GM21381 (cell line): Measurements from ENCODE around the gene TSSK6.

ENCODE experiments used
- ATAC-seq: cut with Tn5 transposase; IDR thresholded peaks from one replicate; pipeline ENCODE4 v1.9.1; 2021; ENCODE audit warnings: mild to moderate bottlenecking, moderate library complexity; ENCODE audit not compliant: unreplicated experiment

Gene TSSK6

DNA sequence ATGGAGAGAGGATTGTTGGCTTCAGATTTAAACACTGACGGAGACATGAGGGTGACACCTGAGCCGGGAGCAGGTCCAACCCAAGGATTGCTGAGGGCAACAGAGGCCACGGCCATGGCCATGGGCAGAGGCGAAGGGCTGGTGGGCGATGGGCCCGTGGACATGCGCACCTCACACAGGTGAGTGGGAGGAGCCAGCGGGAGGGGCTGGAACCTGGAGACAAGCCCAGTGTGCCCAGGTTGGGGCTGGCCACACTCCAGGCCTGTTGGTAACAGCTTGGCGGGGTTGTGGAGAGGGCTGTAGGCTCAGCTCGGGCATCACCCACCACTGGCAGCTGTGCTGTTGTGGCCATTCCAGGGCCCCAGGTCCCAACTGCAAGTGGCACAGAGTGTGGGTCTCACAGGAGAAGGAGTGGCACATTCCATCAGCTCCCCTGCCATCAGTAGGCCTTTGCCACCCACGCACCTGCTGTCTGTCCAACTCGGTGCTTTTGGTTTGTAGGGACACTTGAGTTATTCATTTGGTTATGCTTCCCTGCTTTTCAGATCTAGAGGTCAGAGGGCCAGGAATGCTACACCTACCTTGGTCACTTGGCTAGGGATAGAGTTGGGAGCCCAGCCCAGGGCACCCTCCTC, 49.8 kb downstream of the TSSK6 start:
- no peak for ATAC-seq

DNA sequence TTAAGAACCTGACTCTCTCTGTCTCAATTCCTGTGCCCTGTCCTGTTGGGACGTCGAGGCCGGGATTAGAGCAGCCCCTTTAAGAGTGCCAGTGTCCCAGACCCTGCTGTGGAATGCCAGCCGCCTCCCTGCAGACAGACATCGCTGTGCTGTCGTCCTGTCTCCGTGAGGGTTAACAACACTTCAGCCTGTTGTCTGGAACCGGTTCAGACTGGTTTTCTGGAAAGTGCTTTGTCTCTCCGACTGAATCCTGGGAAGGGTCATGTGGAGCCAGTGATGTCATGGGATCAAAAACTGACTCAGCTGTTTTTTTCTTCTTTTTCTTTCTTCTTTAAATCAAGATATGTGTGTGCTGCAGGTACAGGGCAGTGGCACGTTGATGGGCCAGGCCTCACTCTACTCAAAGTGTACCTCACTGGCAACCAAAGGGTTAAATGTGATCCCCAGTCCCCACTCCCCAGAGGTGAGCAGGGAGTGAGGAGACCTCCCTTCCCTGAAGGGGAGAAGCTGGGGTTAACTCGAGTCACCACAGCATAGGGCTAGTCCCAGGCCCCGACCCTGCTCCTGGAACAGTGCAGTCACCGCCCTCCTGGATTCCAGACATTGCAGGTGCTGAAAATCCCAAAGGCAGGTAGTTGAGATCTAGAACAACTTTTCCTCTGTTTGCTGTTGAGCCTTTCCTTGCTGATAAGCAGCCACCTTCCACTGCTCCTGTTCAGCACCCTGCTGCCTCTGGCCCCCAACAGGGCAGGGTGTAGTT, 50.8 kb downstream of the TSSK6 start:
- ATAC-seq = no peak
